Smooth muscle cell of trachea (primary cell): Measurements from ENCODE around the gene RDH12. TPM values are rescaled to one million over a fixed set of nuclear protein-coding genes. Genes with fewer than 3 reads are reported as not detected.

Experiments used
- total RNA-seq: library from RNA; depleted of rRNA; stranded (reverse); fragments of >200 nt; gene quantifications from 2 replicates; pipeline ENCODE4 v1.2.1, GENCODE V29; 2014

RDH12 gene
- 0.15 TPM in 1 of 2 replicates, not detected in the other for total RNA-seq

DNA sequence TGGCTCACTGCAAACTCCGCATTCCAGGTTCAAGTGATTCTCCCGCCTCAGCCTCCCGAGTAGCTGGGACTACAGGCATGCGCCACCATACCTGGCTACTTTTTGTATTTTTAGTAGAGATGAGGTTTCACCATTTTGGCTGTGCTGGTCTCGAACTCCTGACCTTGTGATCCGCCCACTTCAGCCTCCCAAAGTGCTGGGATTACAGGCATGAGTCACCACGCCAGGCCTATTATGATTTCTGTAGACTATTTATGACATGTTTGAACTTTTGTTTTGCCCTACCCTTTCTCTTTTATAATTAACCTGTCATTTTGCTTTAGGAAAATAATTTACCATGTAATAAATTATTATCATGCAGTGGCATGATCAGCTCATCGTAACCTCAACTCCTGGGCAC is at the start of gene RDH12:
RDH12 (plus strand) TSS at position 395 of the 400 bp plus-strand sequence. CDS start 20,757 bp downstream, outside the sequence.

DNA sequence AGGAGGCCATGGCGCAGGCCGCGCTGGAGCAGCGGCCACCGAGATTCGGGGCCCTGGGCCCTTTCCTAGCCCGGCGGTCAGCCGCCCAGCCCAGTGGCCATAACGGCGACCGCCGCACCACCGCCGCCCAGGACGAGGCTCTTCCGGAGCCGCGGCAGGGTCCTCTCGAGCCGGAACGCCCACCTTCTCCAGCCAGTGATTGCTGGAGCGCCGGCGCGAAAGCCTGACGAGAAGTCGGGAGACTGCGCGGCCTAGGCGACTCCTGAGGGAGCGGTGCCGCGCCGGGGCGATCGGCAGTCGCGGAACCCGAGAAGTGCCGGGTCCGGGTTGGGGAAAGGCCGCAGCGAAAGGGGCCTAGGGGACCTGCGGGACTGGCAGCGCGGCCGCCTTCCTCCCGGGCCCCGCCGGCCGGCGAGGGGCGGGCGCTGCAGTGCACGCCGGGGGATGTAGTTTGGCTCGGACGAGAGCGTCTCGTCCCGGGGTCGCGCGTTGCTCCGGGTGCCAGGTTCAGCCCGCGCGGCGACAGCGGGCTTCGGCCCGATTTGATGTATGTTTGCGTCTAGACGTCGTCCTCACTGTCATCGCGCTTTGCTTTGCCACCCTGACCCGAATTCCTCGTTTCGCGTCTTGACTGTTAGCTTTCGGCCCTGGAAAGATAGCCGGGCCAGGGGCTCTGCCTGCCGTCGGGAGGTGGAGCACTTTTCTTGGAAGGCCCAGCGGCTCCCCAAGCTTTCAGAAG is 27.0 kb upstream of the RDH12 start, which contains the start of gene VTI1B:
VTI1B (minus strand) TSS at position 153 of the 739 bp plus-strand sequence; CDS start at position 10, 143 bp downstream.

DNA sequence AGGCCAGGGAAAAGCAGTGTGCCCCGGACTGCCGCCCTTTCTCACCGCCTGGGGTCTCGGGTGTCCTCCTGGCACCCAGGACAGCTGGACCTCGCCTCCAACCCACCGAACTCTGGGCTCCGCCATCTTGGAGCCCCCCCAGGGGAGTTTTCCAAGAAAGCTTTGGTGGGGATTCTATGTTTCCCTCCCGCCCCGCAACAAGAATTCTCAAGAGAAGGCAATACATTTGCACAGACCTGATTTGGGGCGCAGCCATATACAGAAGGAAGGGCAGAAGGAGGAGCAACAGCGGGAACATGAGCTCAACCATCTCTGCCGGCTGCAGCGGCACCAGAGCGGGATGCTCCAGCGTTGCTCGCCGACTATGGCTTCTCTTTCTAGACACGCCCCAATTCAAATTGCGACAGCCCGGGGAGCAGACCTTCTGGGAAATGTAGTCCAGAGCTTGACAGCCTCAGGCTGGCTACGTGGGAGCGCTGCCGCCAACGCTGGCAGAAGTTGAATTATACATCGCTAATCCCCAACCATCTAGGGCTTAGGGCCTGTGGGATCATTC is 6.2 kb upstream of the RDH12 start, which contains the start of gene RDH11:
RDH11 (minus strand) TSS at position 371 of the 556 bp plus-strand sequence; CDS start at position 310, 61 bp downstream.

Other genes starting within 250 kb of the RDH12 start
- gene TMEM229B, start 213.2 kb upstream of the RDH12 start, total RNA-seq, result 0.29 and 2.0 TPM in 2 replicates
- gene PLEKHH1, start 168.6 kb upstream of the RDH12 start, total RNA-seq, result 0.15 and 0.17 TPM in 2 replicates
- 14.7 and 18.9 TPM in 2 replicates for gene PIGH, start 101.6 kb upstream of the RDH12 start, total RNA-seq
- gene ARG2, start 82.0 kb upstream of the RDH12 start, total RNA-seq, result 0.99 and 7.3 TPM in 2 replicates
- gene VTI1B, start 27.3 kb upstream of the RDH12 start, total RNA-seq, result 86.5 and 95.4 TPM in 2 replicates
- gene RDH11, start 6.1 kb upstream of the RDH12 start, total RNA-seq, result 96.3 and 137 TPM in 2 replicates
- gene ZFYVE26, start 114.7 kb downstream of the RDH12 start, total RNA-seq, result 23.3 and 26.0 TPM in 2 replicates
- gene RAD51B, start 117.9 kb downstream of the RDH12 start, total RNA-seq, result 16.4 and 29.1 TPM in 2 replicates